Epidermal melanocyte (primary cell): Measurements from ENCODE around the gene SPATA12.

Experiments used
- DNase-seq: peaks from one replicate; pipeline ENCODE4 v3.0.0; 2011; ENCODE audit warnings: low spot score; ENCODE audit not compliant: insufficient read length

Gene SPATA12

GRCh38 chr3:57112206-57112605 lies 51.7 kb downstream of the SPATA12 start:
- no peak for DNase-seq

- no peak for DNase-seq
Observed at GRCh38 chr3:57116501-57116900, 56.0 kb downstream of the SPATA12 start.

GRCh38 chr3:57118254-57118653 lies 57.8 kb downstream of the SPATA12 start:
- no peak for DNase-seq

- no peak for DNase-seq
Observed at GRCh38 chr3:57120040-57120439, 59.6 kb downstream of the SPATA12 start.

GRCh38 chr3:57120451-57121174 lies 60.1 kb downstream of the SPATA12 start:
- no peak for DNase-seq
